ENCODE measurements around the gene COL28A1. TPM values are rescaled to one million over a fixed set of nuclear protein-coding genes. Genes with fewer than 3 reads are reported as not detected.

Gene COL28A1
- total RNA-seq, 1 donor from 2014 or later, result 2.0 TPM

DNA sequence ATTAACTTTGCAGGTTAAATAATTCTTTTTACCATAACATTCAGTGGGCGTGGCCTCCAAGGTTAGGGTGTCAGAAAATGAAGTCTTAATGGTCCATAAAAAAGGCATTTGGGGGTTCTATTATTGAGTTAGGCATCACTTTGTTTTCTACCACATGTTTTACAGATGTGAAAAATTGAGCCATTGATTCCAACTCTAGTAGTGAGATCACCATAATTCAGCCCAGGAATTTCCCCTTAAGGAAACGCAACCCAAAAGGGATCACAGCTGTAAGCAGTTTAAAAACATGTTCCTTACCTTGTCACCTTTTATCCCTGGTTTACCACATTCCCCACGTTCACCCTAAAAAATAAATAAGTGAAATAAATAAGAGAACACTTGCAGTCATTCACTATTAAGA lies 24.9 kb downstream of the COL28A1 start:
- H3K27ac ChIP-seq, result no peak overlapping the region
- no peak for DNase-seq
- ATAC-seq, result no peak
- H3K27me3 ChIP-seq (ENCODE audit: low read depth), result no peaks in the 10 kb centered on the region
- no peaks in the 10 kb centered on the region for H3K9me3 ChIP-seq
- no peaks in the 10 kb centered on the region for H3K36me3 ChIP-seq
- no peak overlapping the region for H3K4me3 ChIP-seq
- intact Hi-C loops (cut with DNase I), result no loop called here
- no peaks in the 10 kb centered on the region for H3K4me1 ChIP-seq
- TF ChIP-seq CTCF (IDR thresholded peaks at IDR 0.05), result no peak

DNA sequence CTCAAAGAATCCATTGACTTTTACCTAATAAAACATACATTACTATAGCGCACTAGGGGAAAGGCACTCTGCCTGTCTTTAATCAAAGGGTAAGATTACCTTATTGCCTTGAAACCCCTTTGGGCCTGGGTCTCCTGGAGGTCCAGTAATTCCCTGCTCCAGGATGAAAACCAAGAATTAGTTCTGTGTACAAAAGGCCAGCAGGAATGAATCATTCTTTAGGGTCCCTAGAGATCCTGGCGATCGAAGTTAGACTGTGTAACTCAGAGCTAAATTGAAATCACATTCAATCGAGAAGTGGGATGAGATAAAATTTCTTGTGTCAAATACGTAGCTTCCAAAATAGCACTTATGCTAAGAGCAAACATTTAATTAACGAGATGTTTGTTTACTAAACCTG lies 29.8 kb downstream of the COL28A1 start:
- no peak overlapping the region for H3K4me3 ChIP-seq
- no peaks in the 10 kb centered on the region for H3K27me3 ChIP-seq (ENCODE audit: low read depth)
- no peaks in the 10 kb centered on the region for H3K9me3 ChIP-seq
- H3K36me3 ChIP-seq, result no peaks in the 10 kb centered on the region
- DNase-seq (no peak), ATAC-seq (no peak)
- no peaks in the 10 kb centered on the region for H3K4me1 ChIP-seq
- no peak overlapping the region for H3K27ac ChIP-seq
- no peak for TF ChIP-seq CTCF (IDR thresholded peaks at IDR 0.05)
- intact Hi-C loops (cut with DNase I), result no loop called here

DNA sequence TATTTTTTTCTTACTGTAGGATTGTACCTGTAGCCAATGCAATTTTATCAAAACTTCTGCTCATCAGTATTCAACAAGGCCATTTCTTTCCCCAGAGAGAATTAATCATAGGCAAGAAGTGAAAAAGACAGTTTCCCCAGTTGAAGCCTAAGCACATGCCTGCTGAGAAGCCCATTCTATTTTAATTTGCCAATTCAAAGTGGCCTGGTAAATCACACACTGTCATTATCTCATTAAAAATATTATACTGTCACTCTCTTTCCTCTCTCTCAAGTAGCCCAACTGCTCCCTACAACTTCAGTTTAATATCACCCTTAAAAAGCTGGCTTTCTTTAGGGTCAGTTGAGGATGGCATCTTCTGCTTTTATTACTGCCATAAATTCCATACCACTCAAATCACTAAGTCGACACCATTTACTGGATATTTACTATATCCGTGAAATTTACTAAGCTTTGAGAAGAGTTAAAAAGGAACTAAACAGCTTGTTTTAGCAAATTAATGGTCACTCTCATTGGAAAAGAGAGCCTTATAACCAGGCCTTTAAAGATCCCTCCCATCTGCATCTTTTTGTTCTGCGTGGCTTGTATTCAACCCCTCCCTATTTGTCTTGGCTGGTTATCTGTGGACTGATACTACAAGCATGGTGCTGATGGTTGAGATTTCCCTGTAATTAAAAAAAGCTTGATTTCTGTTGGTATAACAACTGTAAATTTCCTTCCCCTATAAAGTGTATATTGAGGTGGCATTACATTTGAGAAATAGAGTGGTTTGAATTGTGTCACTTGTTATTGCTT lies 30.6 kb downstream of the COL28A1 start:
- ATAC-seq (no peak), DNase-seq (no peak)
- no peaks in the 10 kb centered on the region for H3K9me3 ChIP-seq
- H3K27ac ChIP-seq, result no peak overlapping the region
- no peaks in the 10 kb centered on the region for H3K36me3 ChIP-seq
- no peaks in the 10 kb centered on the region for H3K4me1 ChIP-seq
- no peak for TF ChIP-seq CTCF (IDR thresholded peaks at IDR 0.05)
- no peak overlapping the region for H3K4me3 ChIP-seq
- intact Hi-C loops (cut with DNase I), result no loop called here
- no peaks in the 10 kb centered on the region for H3K27me3 ChIP-seq (ENCODE audit: low read depth)

GRCh38 chr7:7499892-7500291 lies 35.8 kb downstream of the COL28A1 start:
- TF ChIP-seq CTCF (IDR thresholded peaks at IDR 0.05), result no peak
- no peaks in the 10 kb centered on the region for H3K9me3 ChIP-seq
- intact Hi-C loops (cut with DNase I), result no loop called here
- no peaks in the 10 kb centered on the region for H3K4me1 ChIP-seq
- no peaks in the 10 kb centered on the region for H3K36me3 ChIP-seq
- no peak overlapping the region for H3K27ac ChIP-seq
- no peak overlapping the region for H3K4me3 ChIP-seq
- no peak for ATAC-seq
- DNase-seq, result no peak
- H3K27me3 ChIP-seq (ENCODE audit: low read depth), result no peaks in the 10 kb centered on the region

- Histone ChIP-seq H3K27ac (no peak overlapping the region), H3K36me3 (no peaks in the 10 kb centered on the region), H3K4me3 (no peak overlapping the region), H3K4me1 (no peaks in the 10 kb centered on the region), H3K9me3 (no peaks in the 10 kb centered on the region), H3K27me3 (ENCODE audit: low read depth) (no peaks in the 10 kb centered on the region)
- DNase-seq (no peak), ATAC-seq (no peak)
- no peak for TF ChIP-seq CTCF (IDR thresholded peaks at IDR 0.05)
- intact Hi-C loops (cut with DNase I), result no loop called here
Measured at GRCh38 chr7:7498856-7499255, 36.8 kb downstream of the COL28A1 start.

Data from lower lobe of right lung (tissue), 2 donors.